PC-3 (cell line): ENCODE measurements around the gene TTC27.

Source experiments
- CTCF ChIP-seq: fragments of 300-600 bp; sonication (generic); conservative IDR thresholded peaks from 2 replicates; pipeline ENCODE4 v1.5.1; 2017; ENCODE audit warnings: antibody characterized with exemption, low read depth, mild to moderate bottlenecking, low read length
- EZH2 ChIP-seq: fragments of 300-600 bp; sonication (generic); IDR thresholded peaks from one replicate; pipeline ENCODE4 v1.6.1; 2017; ENCODE audit warnings: antibody characterized with exemption, mild to moderate bottlenecking, low read length; ENCODE audit not compliant: unreplicated experiment
- EZH2phosphoT487 ChIP-seq: fragments of 300-600 bp; sonication (generic); IDR thresholded peaks from 2 replicates; pipeline ENCODE4 v1.6.1; 2018; ENCODE audit warnings: mild to moderate bottlenecking, antibody characterized with exemption, low read length, borderline replicate concordance

- TF ChIP-seq EZH2 (no peak), CTCF (no peak), EZH2phosphoT487 (no peak)
These were observed 236.7 kb downstream of the TTC27 start for GRCh38 chr2:32864334-32865111.
